ENCODE results near the gene FAM81B. TPM values are rescaled to one million over a fixed set of nuclear protein-coding genes. Genes with fewer than 3 reads are reported as not detected.

FAM81B gene
- total and polyA plus RNA-seq, 2 experiments from 2014 or later, result 0.80 TPM; not detected in 1

GRCh38 chr5:95393279-95393678 is 2.1 kb downstream of the FAM81B start:
- DNase-seq (ENCODE audit: low spot score), result no peak
- Histone ChIP-seq H3K4me1 (ENCODE audit: insufficient read depth) (no peaks in the 10 kb centered on the region), H3K79me2 (no peaks in the 10 kb centered on the region), H3K4me3 (no peak overlapping the region), H3K27ac (no peak overlapping the region), H3K36me3 (replicated peaks; ENCODE audit: insufficient read depth, low read depth) (no peaks in the 10 kb centered on the region), H3K27me3 (peaks cover 4% of the 10 kb centered on the region), H3K9me3 (ENCODE audit: low read depth) (no peaks in the 10 kb centered on the region), H2AFZ (no peak overlapping the region), H3K9me2 (replicated peaks; ENCODE audit: insufficient read depth) (no peaks in the 10 kb centered on the region), H4K20me1 (ENCODE audit: insufficient read depth, poor library complexity, severe bottlenecking) (no peaks in the 10 kb centered on the region), H3K4me2 (no peak overlapping the region)
- TF ChIP-seq EZH2 (IDR thresholded peaks at IDR 0.05; ENCODE audit: borderline replicate concordance) (no peak), CTCF (IDR thresholded peaks at IDR 0.05; ENCODE audit: poor library complexity) (no peak), EZH2phosphoT487 (IDR thresholded peaks at IDR 0.05; ENCODE audit: low read depth, severe bottlenecking, unreplicated experiment) (no peak)
- WGBS (ENCODE audit: low lambda C conversion rate, missing lambda C conversion rate), result 78% methylated on average over 1 of the region's 1 CpG

GRCh38 chr5:95398989-95399388 is 7.8 kb downstream of the FAM81B start:
- H2AFZ ChIP-seq, result no peak overlapping the region
- no peak overlapping the region for H3K27ac ChIP-seq
- no peaks in the 10 kb centered on the region for H3K79me2 ChIP-seq
- no peaks in the 10 kb centered on the region for H4K20me1 ChIP-seq (ENCODE audit: insufficient read depth, poor library complexity, severe bottlenecking)
- no peak overlapping the region for H3K4me2 ChIP-seq
- no peak for DNase-seq (ENCODE audit: low spot score)
- H3K27me3 ChIP-seq, result peaks cover 4% of the 10 kb centered on the region
- no peak overlapping the region for H3K4me3 ChIP-seq
- H3K9me2 ChIP-seq (replicated peaks; ENCODE audit: insufficient read depth), result no peaks in the 10 kb centered on the region
- no peak for TF ChIP-seq EZH2phosphoT487 (IDR thresholded peaks at IDR 0.05; ENCODE audit: low read depth, severe bottlenecking, unreplicated experiment)
- no peak for TF ChIP-seq CTCF (IDR thresholded peaks at IDR 0.05; ENCODE audit: poor library complexity)
- no peak for TF ChIP-seq EZH2 (IDR thresholded peaks at IDR 0.05; ENCODE audit: borderline replicate concordance)
- H3K36me3 ChIP-seq (replicated peaks; ENCODE audit: insufficient read depth, low read depth), result no peaks in the 10 kb centered on the region
- no peaks in the 10 kb centered on the region for H3K9me3 ChIP-seq (ENCODE audit: low read depth)
- WGBS (ENCODE audit: low lambda C conversion rate, missing lambda C conversion rate), result 89% methylated on average over 1 of the region's 1 CpG
- no peaks in the 10 kb centered on the region for H3K4me1 ChIP-seq (ENCODE audit: insufficient read depth)

- Histone ChIP-seq H3K4me1 (ENCODE audit: insufficient read depth) (no peaks in the 10 kb centered on the region), H3K27ac (no peak overlapping the region), H3K9me2 (replicated peaks; ENCODE audit: insufficient read depth) (no peaks in the 10 kb centered on the region), H3K36me3 (replicated peaks; ENCODE audit: insufficient read depth, low read depth) (no peaks in the 10 kb centered on the region), H3K9me3 (ENCODE audit: low read depth) (no peaks in the 10 kb centered on the region), H3K4me3 (no peak overlapping the region), H2AFZ (no peak overlapping the region), H3K79me2 (no peaks in the 10 kb centered on the region), H3K27me3 (no peaks in the 10 kb centered on the region), H3K4me2 (no peak overlapping the region), H4K20me1 (ENCODE audit: insufficient read depth, poor library complexity, severe bottlenecking) (no peaks in the 10 kb centered on the region)
- TF ChIP-seq EZH2phosphoT487 (IDR thresholded peaks at IDR 0.05; ENCODE audit: low read depth, severe bottlenecking, unreplicated experiment) (no peak), EZH2 (IDR thresholded peaks at IDR 0.05; ENCODE audit: borderline replicate concordance) (no peak), CTCF (IDR thresholded peaks at IDR 0.05; ENCODE audit: poor library complexity) (no peak)
- no peak for DNase-seq (ENCODE audit: low spot score)
- WGBS (ENCODE audit: low lambda C conversion rate, missing lambda C conversion rate), result 88% methylated on average over 3 of the region's 3 CpGs
Observed at GRCh38 chr5:95401626-95402025, 10.5 kb downstream of the FAM81B start.

- H3K27ac ChIP-seq, result no peak overlapping the region
- H3K9me2 ChIP-seq (replicated peaks; ENCODE audit: insufficient read depth), result no peaks in the 10 kb centered on the region
- H3K79me2 ChIP-seq, result no peaks in the 10 kb centered on the region
- no peaks in the 10 kb centered on the region for H3K4me1 ChIP-seq (ENCODE audit: insufficient read depth)
- no peak overlapping the region for H3K4me3 ChIP-seq
- H4K20me1 ChIP-seq (ENCODE audit: insufficient read depth, poor library complexity, severe bottlenecking), result no peaks in the 10 kb centered on the region
- H3K4me2 ChIP-seq, result no peak overlapping the region
- DNase-seq (ENCODE audit: low spot score), result no peak
- no peaks in the 10 kb centered on the region for H3K27me3 ChIP-seq
- H3K36me3 ChIP-seq (replicated peaks; ENCODE audit: insufficient read depth, low read depth), result no peaks in the 10 kb centered on the region
- TF ChIP-seq EZH2 (IDR thresholded peaks at IDR 0.05; ENCODE audit: borderline replicate concordance) (no peak), EZH2phosphoT487 (IDR thresholded peaks at IDR 0.05; ENCODE audit: low read depth, severe bottlenecking, unreplicated experiment) (no peak), CTCF (IDR thresholded peaks at IDR 0.05; ENCODE audit: poor library complexity) (no peak)
- no peak overlapping the region for H2AFZ ChIP-seq
- 46% methylated on average over 1 of the region's 1 CpG for WGBS (ENCODE audit: low lambda C conversion rate, missing lambda C conversion rate)
- no peaks in the 10 kb centered on the region for H3K9me3 ChIP-seq (ENCODE audit: low read depth)
Observed at GRCh38 chr5:95403996-95404395, 12.8 kb downstream of the FAM81B start.
